Measurements from ENCODE around the gene SKIDA1. TPM values are rescaled to one million over a fixed set of nuclear protein-coding genes. Genes with fewer than 3 reads are reported as not detected.

The SKIDA1 gene
- total RNA-seq, 1 experiment from 2014 or later = 0.34 TPM

DNA sequence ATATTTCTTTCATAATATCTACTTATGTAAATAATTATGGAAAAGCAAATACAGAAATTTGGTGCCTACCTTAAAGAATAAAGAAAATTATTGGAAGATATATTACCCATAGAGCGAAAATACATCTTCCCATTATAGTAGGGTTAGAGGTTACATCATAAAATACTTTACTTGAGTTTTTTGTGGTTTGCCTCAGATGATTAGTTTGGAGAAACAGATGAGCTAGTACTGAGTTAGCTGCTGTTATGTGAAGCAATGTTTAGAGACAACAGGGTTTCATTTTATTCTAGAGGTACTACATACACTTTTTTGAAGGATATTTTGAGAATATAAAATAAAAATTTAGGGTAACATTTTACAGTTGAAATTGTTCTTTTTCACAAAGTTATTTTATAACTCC, 5.7 kb upstream of the SKIDA1 start:
- ChIA-PET POLR2A (no interaction called here), RAD21 (ENCODE audit: low non-redundant PET in 1 of 2, low total read pairs in 2 of 2, uncharacterized antibody in 2 of 2, unreplicated experiment in 2 of 2) (interaction anchor here in 1 of 2 experiments (1.6 kb wide), 1 partner anchor 252 kb away, joined by 3 read pairs; no protein-coding TSS in a partner anchor), CTCF (no interaction called here)
- ATAC-seq = no peak
- Histone ChIP-seq H4K20me1 (ENCODE audit: insufficient read depth) (no peaks in the 10 kb centered on the region), H3K79me2 (ENCODE audit: insufficient read depth, low read length) (peaks cover 11% of the 10 kb centered on the region), H3K4me2 (ENCODE audit: low read length) (peak overlapping the region; percentile 88), H3K4me3 (replicated peaks in 1 of 2; ENCODE audit: low read depth in 1 of 2, low read length in 2 of 2) (no peak overlapping the region), H3K9ac (ENCODE audit: low read length) (no peak overlapping the region), H3K36me3 (ENCODE audit: control insufficient read depth in 1 of 2, insufficient read depth in 2 of 2, low read length in 2 of 2) (no peaks in the 10 kb centered on the region), H2AFZ (ENCODE audit: low read depth, low read length, poor library complexity, severe bottlenecking) (peak overlapping the region; percentile 24), H3K27me3 (ENCODE audit: insufficient read depth, low read length) (no peaks in the 10 kb centered on the region), H3K9me3 (ENCODE audit: control insufficient read depth in 1 of 2, insufficient read depth in 1 of 2, low read depth in 1 of 2, low read length in 2 of 2) (no peaks in the 10 kb centered on the region), H3K4me1 (ENCODE audit: control insufficient read depth in 1 of 2, insufficient read depth in 2 of 2, low read length in 2 of 2) (peaks cover 17 to 74% of the 10 kb centered on the region in 2 experiments; a peak in 3 of 4 replicates), H3K9me2 (ENCODE audit: insufficient read depth) (no peaks in the 10 kb centered on the region), H3K27ac (ENCODE audit: low read depth, low read length) (peak overlapping the region; percentile 91; the same call in 1 of the 2 replicates)
- TF ChIP-seq POLR2A (IDR thresholded peaks at IDR 0.05; ENCODE audit: borderline replicate concordance, extremely low read depth, insufficient read depth, insufficient read length) = no peak
- no TSS peak for BruUV-seq (replicated peaks)
- intact Hi-C loops (cut with micrococcal nuclease) = loop anchor here (5.0 kb wide), 1 partner anchor 359 kb away; no protein-coding TSS in a partner anchor
- DNase-seq (ENCODE audit: low read depth, low spot score) = no peak

GRCh38 chr10:21530641-21531040, 5.2 kb upstream of the SKIDA1 start:
- Histone ChIP-seq H3K9me2 (ENCODE audit: insufficient read depth) (no peaks in the 10 kb centered on the region), H3K27ac (ENCODE audit: low read depth, low read length) (peak overlapping the region; percentile 91; the same call in 1 of the 2 replicates), H3K9me3 (ENCODE audit: control insufficient read depth in 1 of 2, insufficient read depth in 1 of 2, low read depth in 1 of 2, low read length in 2 of 2) (no peaks in the 10 kb centered on the region), H2AFZ (ENCODE audit: low read depth, low read length, poor library complexity, severe bottlenecking) (peak overlapping the region; percentile 24), H3K36me3 (ENCODE audit: control insufficient read depth in 1 of 2, insufficient read depth in 2 of 2, low read length in 2 of 2) (no peaks in the 10 kb centered on the region), H3K4me3 (replicated peaks in 1 of 2; ENCODE audit: low read depth in 1 of 2, low read length in 2 of 2) (no peak overlapping the region), H3K27me3 (ENCODE audit: insufficient read depth, low read length) (no peaks in the 10 kb centered on the region), H3K4me1 (ENCODE audit: control insufficient read depth in 1 of 2, insufficient read depth in 2 of 2, low read length in 2 of 2) (peaks cover 17 to 71% of the 10 kb centered on the region in 2 experiments; a peak in 3 of 4 replicates), H3K79me2 (ENCODE audit: insufficient read depth, low read length) (peaks cover 6% of the 10 kb centered on the region), H4K20me1 (ENCODE audit: insufficient read depth) (no peaks in the 10 kb centered on the region), H3K4me2 (ENCODE audit: low read length) (peak overlapping the region; percentile 88), H3K9ac (ENCODE audit: low read length) (peak overlapping the region; percentile 1; the same call in 1 of the 2 replicates)
- ChIA-PET POLR2A (no interaction called here), RAD21 (ENCODE audit: low non-redundant PET in 1 of 2, low total read pairs in 2 of 2, uncharacterized antibody in 2 of 2, unreplicated experiment in 2 of 2) (no interaction called here), CTCF (interaction anchor here (1.0 kb wide), 1 partner anchor 34 kb away, joined by 3 read pairs; no protein-coding TSS in a partner anchor)
- TF ChIP-seq TCF7L2 (IDR thresholded peaks at IDR 0.05; ENCODE audit: borderline replicate concordance, extremely low read depth, insufficient read depth, insufficient read length) (no peak), EGR1 (IDR thresholded peaks at IDR 0.05; ENCODE audit: low read depth) (no peak), ZFX (IDR thresholded peaks at IDR 0.05) (no peak), EZH2 (IDR thresholded peaks at IDR 0.05) (no peak), ZNF274 (IDR thresholded peaks at IDR 0.05; ENCODE audit: low read depth, low read length) (no peak)
- intact Hi-C loops (cut with micrococcal nuclease) = loop anchor here (5.0 kb wide), 1 partner anchor 358 kb away; no protein-coding TSS in a partner anchor
- BruUV-seq (replicated peaks) = no TSS peak
- no peak for DNase-seq (ENCODE audit: low read depth, low spot score)
- no peak for ATAC-seq
